Stimulated activated CD8-positive, alpha-beta memory T cell treated with anti-CD3 and anti-CD28 coated beads, Interleukin-2, amount 100 ng/mL, for 1 hour (primary cell): ENCODE measurements around the gene IMPACT.

Experiments used
- DNase-seq, 2 donors: peaks; one replicate each; pipeline ENCODE4 v3.0.0-alpha.2; 2020; ENCODE audit warnings: low read depth in 2 of 2

Gene IMPACT

DNA sequence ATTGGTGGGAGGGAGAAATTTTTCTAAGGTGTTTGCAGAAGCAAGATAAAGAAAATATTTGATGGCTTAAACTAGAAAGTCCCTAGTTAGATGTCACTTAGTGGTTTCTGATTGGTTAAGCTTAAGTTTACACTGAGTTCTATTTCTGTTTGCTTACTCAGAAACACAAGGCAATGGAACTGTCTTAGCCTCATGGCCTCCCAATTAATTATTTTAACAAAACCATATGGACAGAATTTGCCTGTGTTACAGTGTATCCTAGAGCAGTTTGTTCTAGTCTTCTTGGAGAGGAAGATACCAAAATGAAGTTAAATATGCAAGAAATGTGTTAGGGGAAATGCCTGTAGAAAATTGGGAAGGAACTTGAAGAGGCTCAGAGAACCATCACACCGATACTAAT, 4.6 kb upstream of the IMPACT start:
- DNase-seq, result no peak

DNA sequence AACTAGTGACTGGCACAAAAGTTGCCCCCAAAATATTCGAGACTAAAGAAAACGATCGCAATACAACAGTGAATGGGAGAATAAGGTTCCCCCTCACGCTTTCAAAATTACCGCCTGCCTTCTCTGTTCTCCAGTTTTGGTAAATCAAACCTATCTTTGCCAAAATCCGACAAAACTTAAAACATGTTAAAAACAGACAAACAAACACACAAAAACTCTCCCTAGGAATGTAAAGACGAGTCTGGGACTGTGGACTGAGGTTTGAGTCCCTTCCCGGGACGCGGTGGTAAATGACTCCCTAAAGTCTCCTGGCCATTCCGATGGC, 435 bp upstream of the IMPACT start:
- DNase-seq, result no peak

- no peak for DNase-seq
Measured at GRCh38 chr18:24427484-24427883, 1.0 kb downstream of the IMPACT start.

DNA sequence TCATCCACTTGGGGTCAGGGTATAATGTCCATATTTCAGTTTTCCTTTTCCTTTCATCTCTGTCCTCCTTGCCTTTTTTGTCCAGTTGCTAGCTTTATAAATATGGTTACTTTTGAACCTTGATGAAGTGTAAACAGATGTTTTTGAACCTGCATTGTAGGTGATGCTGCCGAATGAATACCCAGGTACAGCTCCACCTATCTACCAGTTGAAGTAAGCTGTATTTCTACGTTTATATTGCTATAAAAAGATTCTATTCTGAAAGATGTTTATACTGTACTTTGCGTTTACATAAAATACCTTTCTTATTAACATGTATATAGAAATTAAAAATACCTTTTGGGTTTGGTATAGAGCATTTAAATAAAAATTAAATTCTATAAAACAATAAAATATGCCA, 2.2 kb downstream of the IMPACT start:
- DNase-seq, result no peak

DNA sequence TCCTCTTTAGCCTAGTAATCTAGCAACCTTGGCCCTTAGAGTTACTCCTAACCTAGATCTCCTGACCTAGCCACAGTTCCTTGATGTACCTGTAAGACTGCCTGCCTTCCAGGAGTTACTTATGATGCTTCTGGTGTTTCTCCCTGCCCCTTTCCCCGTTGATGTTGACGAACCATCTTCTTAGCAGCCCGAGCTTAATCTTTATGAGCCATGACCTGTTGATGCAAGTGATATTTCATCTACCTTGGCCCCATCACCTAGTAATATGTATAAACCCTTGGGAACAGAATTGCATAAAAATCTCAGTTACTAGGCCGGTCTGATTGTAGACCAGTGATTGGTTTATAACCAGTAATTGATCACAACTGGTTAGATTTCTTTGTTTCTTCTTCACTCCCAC, 2.7 kb downstream of the IMPACT start:
- no peak for DNase-seq

- DNase-seq, result no peak
Measured at GRCh38 chr18:24432618-24433017, 6.1 kb downstream of the IMPACT start.

- DNase-seq, result no peak
Measured at GRCh38 chr18:24436939-24437338, 10.5 kb downstream of the IMPACT start.

- DNase-seq, result no peak
Measured at GRCh38 chr18:24443870-24444269, 17.4 kb downstream of the IMPACT start.

DNA sequence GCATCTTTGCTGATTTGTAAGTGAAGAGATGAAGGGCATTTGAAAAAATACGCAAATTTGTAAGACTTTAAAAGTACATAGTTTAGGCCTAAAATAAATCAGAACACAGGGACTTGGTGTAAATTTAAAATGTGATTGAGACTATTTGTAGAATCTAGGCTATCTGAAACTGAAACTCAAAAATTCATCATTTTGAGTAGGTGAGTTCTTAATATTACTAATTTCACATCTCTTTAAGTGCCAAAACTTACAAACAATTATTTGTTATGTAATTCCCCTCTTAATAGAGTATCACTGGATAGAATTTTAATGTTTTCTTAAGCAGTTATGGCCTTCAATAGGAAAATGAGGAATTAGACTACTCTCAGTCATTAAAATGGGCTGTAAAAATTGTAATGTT, 20.0 kb downstream of the IMPACT start:
- DNase-seq, result no peak

- no peak for DNase-seq
Measured at GRCh38 chr18:24446953-24447538, 20.6 kb downstream of the IMPACT start.

DNA sequence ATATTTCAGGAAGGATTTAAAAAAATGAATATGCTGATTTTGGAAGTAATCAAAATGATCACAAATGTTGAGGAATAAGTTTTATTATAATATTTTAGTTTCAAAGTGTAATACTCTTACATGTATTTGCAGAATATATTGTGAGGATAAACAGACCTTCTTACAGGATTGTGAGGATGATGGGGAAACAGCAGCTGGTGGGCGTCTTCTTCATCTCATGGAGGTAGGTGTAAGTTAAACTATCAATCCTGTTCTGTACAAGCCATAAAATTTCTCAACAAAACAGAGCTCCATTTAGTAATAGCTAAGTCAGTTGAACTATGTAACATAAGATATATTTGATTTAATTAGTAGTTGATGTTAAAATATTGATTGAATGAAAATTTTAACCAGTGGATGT, 21.5 kb downstream of the IMPACT start:
- DNase-seq, result no peak

- no peak for DNase-seq
Measured at GRCh38 chr18:24456549-24456948, 30.1 kb downstream of the IMPACT start.

DNA sequence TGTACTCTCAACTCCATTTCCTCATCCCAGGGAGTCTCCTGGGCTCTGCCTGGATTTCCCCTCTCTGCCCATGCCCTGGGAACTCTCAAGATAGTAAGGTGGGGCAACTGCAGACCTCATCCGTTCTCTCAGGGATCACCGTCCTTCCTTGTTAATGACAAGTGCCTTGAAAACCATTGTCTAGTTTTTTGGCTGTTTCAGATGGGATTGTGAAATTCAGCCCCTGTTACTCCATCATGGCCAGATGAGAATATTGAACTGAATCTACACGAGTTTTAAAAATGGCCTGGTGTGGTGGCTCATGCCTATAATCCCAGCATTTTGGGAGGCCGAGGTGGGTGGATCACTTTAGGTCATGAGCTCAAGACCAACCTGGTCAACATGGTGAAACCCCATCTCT, 33.3 kb downstream of the IMPACT start:
- DNase-seq, result no peak

DNA sequence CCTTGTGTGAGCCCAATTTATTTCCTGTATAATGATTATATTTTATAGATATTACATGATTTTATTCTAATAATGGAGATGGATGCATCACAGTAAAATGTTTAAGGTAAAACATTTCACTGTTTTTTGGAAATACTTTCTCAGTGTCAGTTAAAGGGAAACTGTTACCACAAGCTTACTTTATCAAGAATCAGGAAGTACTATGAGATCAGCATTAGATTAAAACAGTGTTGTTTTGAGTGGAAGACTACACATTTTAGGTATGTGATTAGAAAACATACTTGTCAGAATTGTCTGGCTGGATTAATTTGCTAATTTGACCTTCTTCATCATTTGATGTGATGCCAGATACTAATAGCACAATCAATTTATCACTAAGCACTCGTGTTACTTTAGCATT, 33.9 kb downstream of the IMPACT start, which contains the start of gene HRH4:
HRH4 (plus strand) TSS at position 250 of the 400 bp plus-strand sequence; CDS start at position 342, 92 bp downstream.
- no peak for DNase-seq

DNA sequence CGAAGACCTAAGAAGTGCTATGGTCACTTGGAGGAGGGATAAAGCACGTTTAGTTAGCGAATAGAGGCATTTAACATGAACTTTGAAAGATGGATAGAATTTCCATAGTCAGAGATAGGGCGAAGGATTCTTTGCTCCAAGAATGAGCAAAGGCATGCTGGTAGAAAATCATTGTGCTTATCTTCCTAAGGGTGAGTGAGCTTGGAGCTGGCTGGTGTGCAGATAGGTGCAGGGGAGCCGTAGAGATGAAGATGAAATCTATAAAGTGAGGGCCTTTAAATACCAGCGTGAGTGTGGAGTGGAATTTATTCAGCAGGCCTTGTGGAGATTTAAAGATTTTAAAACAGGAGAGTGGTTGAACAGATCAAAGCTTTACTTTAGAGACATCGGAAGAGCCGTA, 35.5 kb downstream of the IMPACT start:
- DNase-seq, result no peak

DNA sequence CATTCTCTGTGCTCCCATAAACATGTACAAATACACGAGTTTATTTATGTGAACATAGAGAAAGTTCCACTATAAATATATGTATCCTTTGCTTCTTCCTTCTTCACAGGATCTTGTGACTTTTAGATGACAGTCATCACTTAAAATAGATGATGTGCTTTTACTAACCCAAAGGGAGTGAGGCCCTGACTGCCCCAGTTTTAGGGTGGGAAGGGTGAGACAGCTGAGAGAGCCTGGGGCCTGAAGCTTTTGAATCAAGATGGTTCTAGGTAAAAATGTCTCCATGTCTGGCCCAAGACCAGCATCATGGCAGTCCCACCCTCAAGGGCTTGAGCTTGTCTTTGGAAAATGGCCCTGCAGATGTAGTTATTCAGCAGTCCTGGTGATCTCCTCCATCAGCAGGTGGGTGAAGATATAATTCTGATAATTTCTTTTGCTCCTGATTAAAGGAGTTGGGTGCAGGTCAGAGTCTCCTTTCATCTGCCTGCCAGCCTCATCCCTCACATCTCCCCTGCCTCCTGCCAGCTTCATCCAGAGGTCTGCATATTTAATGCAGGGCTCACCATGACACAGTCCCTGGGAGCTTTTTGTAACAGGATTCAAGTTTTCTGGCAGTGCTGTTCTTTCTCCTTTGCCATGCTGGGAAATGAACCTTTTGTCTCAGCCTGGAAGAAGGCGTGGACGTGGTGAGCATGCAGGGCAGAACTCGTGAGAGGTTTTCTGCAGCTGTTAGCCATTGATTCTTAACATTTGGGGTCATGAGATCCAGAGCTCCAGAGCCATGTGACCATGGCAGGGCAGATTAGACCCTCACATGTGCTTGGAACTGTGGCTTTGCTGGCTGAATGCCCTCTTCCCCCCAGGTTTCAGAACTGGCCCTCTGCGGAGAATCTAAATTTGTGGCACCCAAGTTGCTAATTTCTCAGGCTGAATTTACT, 36.6 kb downstream of the IMPACT start:
- DNase-seq, result no peak

DNA sequence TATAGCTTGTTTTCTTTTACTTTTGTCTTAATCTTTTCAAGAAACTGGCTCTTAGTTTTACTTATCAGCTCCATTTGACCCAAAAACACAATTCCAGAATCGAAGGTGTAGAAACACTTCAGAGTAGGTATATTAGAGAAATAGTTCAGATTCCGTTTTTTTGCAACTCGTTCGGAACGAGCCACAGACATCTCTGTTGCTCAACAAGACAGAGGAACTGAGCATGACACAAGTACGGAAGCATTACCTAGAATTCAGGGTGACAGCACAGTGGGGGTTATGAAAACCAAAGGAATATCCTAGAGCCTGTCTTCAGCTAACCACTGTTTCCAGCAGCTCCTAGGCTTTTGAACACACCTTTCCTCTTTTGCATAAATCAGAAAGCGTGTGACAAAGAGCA, 39.0 kb downstream of the IMPACT start:
- no peak for DNase-seq

- DNase-seq, result no peak
Measured at GRCh38 chr18:24466771-24467170, 40.3 kb downstream of the IMPACT start.

DNA sequence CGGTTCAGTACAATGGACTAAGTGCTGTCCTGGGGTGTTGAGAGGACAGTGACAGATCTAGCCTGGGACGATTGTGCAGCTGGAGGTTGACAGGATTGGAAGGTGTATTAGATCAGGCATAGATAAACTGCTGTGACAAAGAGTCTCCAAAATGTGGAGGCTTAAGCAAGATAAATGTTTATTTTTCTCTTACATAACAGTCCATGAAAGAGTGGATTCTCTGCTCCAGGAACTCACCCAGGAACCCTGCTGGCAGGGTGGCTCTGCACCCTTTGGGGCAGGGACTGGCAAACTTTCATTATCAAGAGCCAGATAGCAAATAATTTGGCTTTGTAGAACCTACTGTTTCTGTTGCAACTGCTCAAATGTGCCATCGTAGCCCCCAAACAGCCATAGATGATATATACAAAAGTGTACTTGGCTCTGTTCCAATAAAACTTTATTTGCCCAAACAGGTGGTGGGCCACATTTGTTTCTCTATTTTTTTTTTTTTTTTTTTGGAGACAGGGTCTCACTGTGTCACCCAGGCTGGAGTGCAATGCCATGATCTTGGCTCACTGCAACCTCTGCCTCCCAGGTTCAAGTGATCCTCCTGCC, 43.6 kb downstream of the IMPACT start:
- no peak for DNase-seq

- no peak for DNase-seq
Measured at GRCh38 chr18:24470805-24471204, 44.3 kb downstream of the IMPACT start.

GRCh38 chr18:24472591-24472990, 46.1 kb downstream of the IMPACT start:
- no peak for DNase-seq

- DNase-seq, result no peak
Measured at GRCh38 chr18:24474406-24474805, 47.9 kb downstream of the IMPACT start.
